Prostate gland (tissue), 2 donors: ENCODE data around the gene DTX2. TPM values are rescaled to one million over a fixed set of nuclear protein-coding genes. Genes with fewer than 3 reads are reported as not detected.
"Not testable (repeated sequence)": the region's sequence is repeated elsewhere in the genome, so short reads cannot be mapped to it uniquely, and the experiment has no call there.

ENCODE experiments used
- DNase-seq: peaks from one replicate; pipeline ENCODE4 v3.0.0-alpha.2; 2019; ENCODE audit warnings: low spot score
- H3K27ac ChIP-seq, 2 donors: fragments of 200-600 bp; sonication (generic); 2 replicates each; pipeline ENCODE4 v1.5.1; 2017 to 2019
- H3K27me3 ChIP-seq: fragments of 200-600 bp; sonication (generic); replicated peaks from 2 replicates; pipeline ENCODE4 v1.5.1; 2019; ENCODE audit not compliant: insufficient read depth
- H3K36me3 ChIP-seq, 2 donors: fragments of 200-600 bp; sonication (generic); 1 replicate in 1 of 2; 2 replicates in 1 of 2; pipeline versions ENCODE4 v1.5.1 to v1.8.1; 2017 to 2019
- H3K4me1 ChIP-seq: fragments of 200-600 bp; sonication (generic); replicated peaks from 2 replicates; pipeline ENCODE4 v1.5.1; 2019
- H3K4me3 ChIP-seq, 2 donors: fragments of 200-600 bp; sonication (generic); 2 replicates each; pipeline ENCODE4 v1.5.1; 2017 to 2019
- H3K9me3 ChIP-seq: fragments of 200-600 bp; sonication (generic); 2 replicates; pipeline ENCODE4 v1.5.1; 2017
- POLR2A ChIP-seq: fragments of 450-650 bp; IDR thresholded peaks from one replicate; pipeline ENCODE4 v1.6.1; 2016; ENCODE audit warnings: antibody characterized with exemption, mild to moderate bottlenecking
- POLR2AphosphoS5 ChIP-seq: sonication (generic); formaldehyde crosslinking; IDR thresholded peaks from one replicate; pipeline ENCODE4 v1.6.1; 2017; ENCODE audit warnings: antibody characterized with exemption
- WGBS: methylation state at CpG from one replicate; pipeline ENCODE4 v1.1.5; 2018; 5-methylcytosine and 5-hydroxymethylcytosine counted together
- intact Hi-C: fragments of 100-400 bp; cut with DNase I; formaldehyde crosslinking; loops from one replicate; pipeline ENCODE4 v1.14.2; 2022
- total RNA-seq, 2 donors: library from RNA; depleted of rRNA; stranded (reverse); fragments of >200 nt; gene quantifications; one replicate each; pipeline ENCODE4 v1.1.0, GENCODE V29; 2016
- TF ChIP-seq, protein P1 (sequence below), 4 experiments: fragments of 200-600 bp in 2 of 4; fragments of 450-650 bp in 2 of 4; sonication (generic) in 2 of 4; IDR thresholded peaks; 1 replicate in 3 of 4; 2 replicates in 1 of 4; pipeline ENCODE4 v1.5.1; 2016 to 2019; ENCODE audit warnings: antibody characterized with exemption in 4 of 4, mild to moderate bottlenecking in 2 of 4, moderate library complexity in 2 of 4

DTX2 gene
- 100 to 1,000 TPM in 1 of 2 donors, 10 to 100 TPM in 1; 67.8 to 142 TPM for total RNA-seq

GRCh38 chr7:76461464-76462101 is at the start of gene DTX2:
Gene DTX2 (plus strand): TSS chr7:76461709. CDS start chr7:76480510, 18,801 bp downstream.
- H3K27me3 ChIP-seq, H3K9me3 ChIP-seq, DNase-seq, H3K4me1 ChIP-seq, H3K36me3 ChIP-seq, intact Hi-C loops: not testable (repeated sequence)
- Histone ChIP-seq H3K4me3 (peak within 1 kb of the TSS; percentile 48 to 57), H3K27ac (peak within 1 kb of the TSS; percentile 79 to 81)
- WGBS: no CpG with 5 or more reads among the region's 54 CpGs

DNA sequence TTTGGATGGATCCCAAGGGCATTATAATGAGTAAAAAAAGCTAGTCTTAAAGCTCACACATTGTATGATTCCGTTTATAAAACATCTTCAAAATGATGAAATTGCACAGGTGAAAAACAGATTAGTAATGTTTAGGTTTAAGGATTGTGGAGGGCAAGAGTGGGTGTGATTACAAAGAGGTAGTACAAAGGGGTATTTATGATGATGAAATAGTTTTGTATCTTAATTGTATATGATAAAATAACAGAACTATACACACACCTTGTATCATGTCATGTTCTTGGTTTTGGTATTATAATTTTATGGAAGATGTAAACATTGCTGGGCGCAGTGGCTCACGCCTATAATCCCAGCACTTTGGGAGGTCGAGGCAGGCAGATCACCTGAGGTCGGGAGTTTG is 49.3 kb upstream of the DTX2 start:
- WGBS: 75% methylated on average over 5 of the region's 5 CpGs
- no peak overlapping the region for H3K27ac ChIP-seq
- TF ChIP-seq POLR2A: no peak
- TF ChIP-seq, protein P1, sequence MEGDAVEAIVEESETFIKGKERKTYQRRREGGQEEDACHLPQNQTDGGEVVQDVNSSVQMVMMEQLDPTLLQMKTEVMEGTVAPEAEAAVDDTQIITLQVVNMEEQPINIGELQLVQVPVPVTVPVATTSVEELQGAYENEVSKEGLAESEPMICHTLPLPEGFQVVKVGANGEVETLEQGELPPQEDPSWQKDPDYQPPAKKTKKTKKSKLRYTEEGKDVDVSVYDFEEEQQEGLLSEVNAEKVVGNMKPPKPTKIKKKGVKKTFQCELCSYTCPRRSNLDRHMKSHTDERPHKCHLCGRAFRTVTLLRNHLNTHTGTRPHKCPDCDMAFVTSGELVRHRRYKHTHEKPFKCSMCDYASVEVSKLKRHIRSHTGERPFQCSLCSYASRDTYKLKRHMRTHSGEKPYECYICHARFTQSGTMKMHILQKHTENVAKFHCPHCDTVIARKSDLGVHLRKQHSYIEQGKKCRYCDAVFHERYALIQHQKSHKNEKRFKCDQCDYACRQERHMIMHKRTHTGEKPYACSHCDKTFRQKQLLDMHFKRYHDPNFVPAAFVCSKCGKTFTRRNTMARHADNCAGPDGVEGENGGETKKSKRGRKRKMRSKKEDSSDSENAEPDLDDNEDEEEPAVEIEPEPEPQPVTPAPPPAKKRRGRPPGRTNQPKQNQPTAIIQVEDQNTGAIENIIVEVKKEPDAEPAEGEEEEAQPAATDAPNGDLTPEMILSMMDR (IDR thresholded peaks at IDR 0.05): no peak
- no peak for TF ChIP-seq POLR2AphosphoS5
- DNase-seq: no peak
- no peaks in the 10 kb centered on the region for H3K9me3 ChIP-seq
- intact Hi-C loops: no loop called here
- H3K36me3 ChIP-seq: no peaks in the 10 kb centered on the region
- H3K4me1 ChIP-seq: no peaks in the 10 kb centered on the region
- no peaks in the 10 kb centered on the region for H3K27me3 ChIP-seq
- H3K4me3 ChIP-seq: no peak overlapping the region

DNA sequence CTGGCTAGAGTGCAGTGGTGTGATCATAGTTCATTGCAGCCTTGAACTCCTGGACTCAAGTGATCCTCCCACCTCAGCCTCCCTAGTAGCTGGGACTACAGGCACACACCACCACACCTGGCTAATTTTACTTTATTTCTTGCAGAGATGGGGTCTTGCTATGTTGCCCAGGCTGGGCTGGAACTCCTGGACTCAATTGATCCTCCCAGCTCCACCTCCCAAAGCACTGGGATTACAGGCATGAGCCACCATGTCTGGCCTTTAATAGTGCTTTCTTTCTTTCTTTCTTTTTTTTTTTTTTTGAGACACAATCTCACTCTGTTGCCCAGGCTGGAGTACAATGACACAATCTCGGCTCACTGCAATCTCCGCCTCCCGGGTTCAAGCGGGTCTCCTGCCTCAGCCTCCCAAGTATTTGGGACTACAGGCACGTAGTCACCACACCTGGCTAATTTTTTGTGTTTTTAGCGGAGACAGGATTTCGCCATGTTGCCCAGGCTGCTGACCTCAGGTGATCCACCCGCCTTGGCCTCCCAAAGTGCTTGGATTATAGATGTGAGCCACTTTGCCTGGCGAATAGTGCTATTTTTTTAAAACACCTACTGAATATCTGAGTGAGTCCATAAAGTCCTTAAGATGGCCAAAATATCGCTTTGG is 43.7 kb upstream of the DTX2 start:
- intact Hi-C loops, H3K27me3 ChIP-seq, H3K36me3 ChIP-seq, DNase-seq, H3K9me3 ChIP-seq, H3K27ac ChIP-seq, H3K4me3 ChIP-seq, H3K4me1 ChIP-seq: not testable (repeated sequence)
- 89% methylated on average over 10 of the region's 10 CpGs for WGBS

DNA sequence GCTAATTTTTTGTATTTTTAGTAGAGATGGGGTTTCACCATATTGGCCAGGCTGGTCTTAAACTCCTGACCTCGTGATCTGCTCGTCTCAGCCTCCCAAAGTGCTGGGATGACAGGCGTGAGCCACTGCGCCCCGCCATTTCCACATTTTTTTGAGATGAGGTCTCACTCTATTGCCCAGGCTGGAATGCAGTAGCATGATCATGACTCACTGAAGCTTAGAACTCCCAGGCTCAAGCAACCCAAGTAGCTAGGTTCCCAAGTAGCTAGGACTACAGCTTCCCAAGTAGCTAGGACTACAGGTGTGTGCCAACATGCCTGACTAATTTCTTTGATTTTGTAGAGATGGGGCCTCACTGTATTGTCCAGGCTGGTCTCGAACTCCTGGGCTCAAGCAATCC is 40.4 kb upstream of the DTX2 start:
- H3K4me1 ChIP-seq, H3K4me3 ChIP-seq, H3K9me3 ChIP-seq, intact Hi-C loops, H3K27ac ChIP-seq, DNase-seq, H3K36me3 ChIP-seq, H3K27me3 ChIP-seq: not testable (repeated sequence)
- 95% methylated on average over 6 of the region's 6 CpGs for WGBS

DNA sequence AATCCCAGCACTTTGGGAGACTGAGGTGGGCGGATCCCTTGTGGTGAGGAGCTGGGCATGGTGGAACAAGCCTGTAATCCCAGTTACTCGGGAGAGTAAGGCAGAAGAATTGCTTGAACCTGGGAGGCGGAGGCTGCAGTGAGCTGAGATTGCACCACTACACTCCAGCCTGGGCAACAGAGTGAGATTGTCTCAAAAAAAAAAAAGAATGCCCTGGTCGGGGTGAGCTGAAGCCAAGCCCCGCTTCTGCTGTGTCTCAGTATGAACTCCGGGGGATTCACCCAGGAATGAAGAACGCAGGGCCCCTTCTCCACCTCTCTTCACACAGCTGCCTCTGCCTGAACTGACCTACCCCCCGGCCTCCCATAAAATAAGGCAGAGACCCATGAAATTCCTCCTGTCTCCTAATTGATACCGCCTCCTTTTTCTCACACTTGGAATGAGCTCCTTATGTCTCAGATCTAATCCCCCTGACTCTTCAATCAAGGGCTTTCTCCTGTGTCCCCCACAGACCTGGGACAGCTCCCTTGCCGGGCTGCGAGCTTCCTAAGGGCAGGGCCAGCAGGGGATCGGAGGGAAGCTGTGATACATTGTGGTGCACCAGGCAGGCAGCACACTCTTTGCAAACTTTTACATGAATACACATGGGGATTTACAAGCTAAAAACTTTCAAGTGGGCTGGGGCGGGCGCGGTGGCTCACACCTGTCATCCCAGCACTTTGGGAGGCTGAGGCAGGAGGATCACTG is 37.7 kb upstream of the DTX2 start:
- Histone ChIP-seq H3K4me3 (no peak overlapping the region), H3K4me1 (no peaks in the 10 kb centered on the region), H3K27me3 (no peaks in the 10 kb centered on the region), H3K27ac (peak overlapping the region in 1 of 2 donors; percentile 10), H3K9me3 (no peaks in the 10 kb centered on the region), H3K36me3 (no peaks in the 10 kb centered on the region)
- 36% methylated on average over 15 of the region's 15 CpGs for WGBS
- peak; percentile 63 for DNase-seq
- intact Hi-C loops: no loop called here
- TF ChIP-seq, protein P1 (IDR thresholded peaks at IDR 0.05): no peak
- TF ChIP-seq POLR2A (no peak), POLR2AphosphoS5 (no peak)

DNA sequence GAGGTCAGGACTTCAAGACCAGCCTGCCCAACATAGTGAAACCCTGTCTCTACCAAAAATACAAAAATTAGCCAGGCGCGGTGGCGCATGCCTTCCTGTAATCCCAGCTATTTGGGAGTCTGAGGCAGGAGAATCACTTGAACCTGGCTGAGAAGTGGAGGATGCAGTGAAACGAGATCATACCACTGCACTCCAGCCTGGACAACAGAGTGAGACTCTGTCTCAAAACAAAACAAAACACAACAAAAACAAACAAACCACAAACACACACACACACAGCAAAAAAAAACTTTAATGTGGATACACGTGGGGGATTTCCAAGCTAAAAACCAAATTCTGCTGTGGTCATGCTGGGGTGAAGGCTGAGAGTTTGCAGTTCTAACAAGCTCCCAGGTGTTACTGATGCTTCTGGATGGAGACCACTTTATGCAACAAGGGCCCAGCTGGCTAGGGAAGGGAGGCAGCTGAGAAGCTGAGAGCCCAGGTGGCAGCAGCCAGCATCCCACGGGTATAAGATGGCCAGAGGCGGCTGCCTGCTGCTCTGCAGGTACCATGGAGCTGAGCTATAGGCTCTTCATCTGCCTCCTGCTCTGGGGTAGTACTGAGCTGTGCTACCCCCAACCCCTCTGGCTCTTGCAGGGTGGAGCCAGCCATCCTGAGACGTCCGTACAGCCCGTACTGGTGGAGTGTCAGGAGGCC is 36.9 kb upstream of the DTX2 start, which contains the start of gene ZP3:
TSS of gene ZP3 (plus strand) at position 538 of the 699 bp plus-strand sequence. CDS start at position 553, 15 bp downstream.
- H3K36me3 ChIP-seq: no peaks in the 10 kb centered on the region
- 83% methylated on average over 10 of the region's 10 CpGs for WGBS
- H3K9me3 ChIP-seq: no peaks in the 10 kb centered on the region
- intact Hi-C loops: no loop called here
- TF ChIP-seq POLR2A (no peak), POLR2AphosphoS5 (no peak)
- TF ChIP-seq, protein P1 (IDR thresholded peaks at IDR 0.05): no peak
- DNase-seq: no peak
- no peak within 1 kb of the TSS for H3K4me3 ChIP-seq
- H3K27me3 ChIP-seq: no peaks in the 10 kb centered on the region
- H3K27ac ChIP-seq: peak within 1 kb of the TSS in 1 of 2 donors; percentile 10
- no peaks in the 10 kb centered on the region for H3K4me1 ChIP-seq
